Activated CD8-positive, alpha-beta T cell treated with anti-CD3 and anti-CD28 coated beads, Interleukin-2, amount 10 ng/mL, durations not matched to agents 7 days and 5 days (primary cell): Measurements from ENCODE around the gene TRIM39. TPM values are rescaled to one million over a fixed set of nuclear protein-coding genes. Genes with fewer than 3 reads are reported as not detected.
"Not testable (repeated sequence)": the region's sequence is repeated elsewhere in the genome, so short reads cannot be mapped to it uniquely, and the experiment has no call there.

Experiments used
- ATAC-seq: fragments of 150-1000 bp; cut with Tn5 transposase; one replicate; pipeline ENCODE4 v1.10.0; 2021; ENCODE audit warnings: moderate library complexity
- CTCF ChIA-PET: fragments of 350-600 bp; sonication (Branson Sonifier 250); formaldehyde crosslinking; loops from one replicate; lab custom pipeline; 2021; ENCODE audit warnings: antibody characterized with exemption; lab: Charles Lee
- POLR2A ChIA-PET: fragments of 350-600 bp; sonication (Branson Sonifier 250); formaldehyde crosslinking; loops from one replicate; lab custom pipeline; 2021; ENCODE audit warnings: antibody characterized with exemption; lab: Charles Lee
- DNase-seq: peaks from one replicate; pipeline ENCODE4 v3.0.0-alpha.2; 2020
- H3K27ac Mint-ChIP-seq: one replicate; pipeline ENCODE4 v1.8.0; 2021; ENCODE audit warnings: mild to moderate bottlenecking, mixed read lengths
- H3K27me3 Mint-ChIP-seq: one replicate; pipeline ENCODE4 v1.8.0; 2021; ENCODE audit warnings: low read depth, mixed read lengths
- H3K36me3 Mint-ChIP-seq: one replicate; pipeline ENCODE4 v1.8.0; 2021; ENCODE audit warnings: low read depth, mixed read lengths
- H3K4me1 Mint-ChIP-seq: one replicate; pipeline ENCODE4 v1.8.0; 2021; ENCODE audit warnings: low read depth, mixed read lengths
- H3K4me3 Mint-ChIP-seq: one replicate; pipeline ENCODE4 v1.8.0; 2021; ENCODE audit warnings: mild to moderate bottlenecking, mixed read lengths
- H3K9me3 Mint-ChIP-seq: one replicate; pipeline ENCODE4 v1.8.0; 2022; ENCODE audit warnings: mixed read lengths; ENCODE audit not compliant: insufficient read depth
- total RNA-seq, 2 experiments: library from RNA; stranded (reverse); gene quantifications; one replicate each; pipeline ENCODE4 v1.2.3, GENCODE V29; 2021

Gene TRIM39
- total RNA-seq, 2 experiments from 2014 or later, result 16.7 to 16.9 TPM

DNA sequence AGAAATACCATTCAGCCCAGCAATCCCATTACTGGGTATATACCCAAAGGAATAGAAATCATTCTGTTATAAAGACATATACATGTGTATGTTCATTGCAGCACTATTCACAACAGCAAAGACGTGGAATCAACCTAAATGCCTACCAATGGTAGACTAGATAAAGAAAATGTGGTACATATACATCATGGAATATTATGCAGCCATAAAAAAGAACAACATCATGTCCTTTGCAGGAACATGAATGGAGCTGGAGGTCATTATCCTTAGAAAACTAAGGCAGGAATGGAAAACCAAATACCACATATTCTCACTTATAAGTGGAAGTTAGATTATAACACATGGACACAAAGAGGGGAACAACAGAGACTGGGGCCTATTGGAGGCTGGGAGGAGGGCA, 42.6 kb downstream of the TRIM39 start:
- H3K9me3 Mint-ChIP-seq, H3K27ac Mint-ChIP-seq, DNase-seq, ATAC-seq, H3K36me3 Mint-ChIP-seq, H3K4me1 Mint-ChIP-seq, H3K4me3 Mint-ChIP-seq, POLR2A ChIA-PET: not testable (repeated sequence)
- CTCF ChIA-PET, result interaction anchor here (1.1 to 3.0 kb wide), 2 partner anchors 9 to 11 kb away, joined by 4 to 11 read pairs; no protein-coding TSS in a partner anchor
- peaks cover 47% of the 10 kb centered on the region for H3K27me3 Mint-ChIP-seq

- Mint-ChIP-seq H3K4me1 (no peaks in the 10 kb centered on the region), H3K36me3 (no peaks in the 10 kb centered on the region), H3K9me3 (no peaks in the 10 kb centered on the region), H3K4me3 (no peak overlapping the region), H3K27ac (no peak overlapping the region), H3K27me3 (peaks cover 50% of the 10 kb centered on the region)
- ATAC-seq (no peak), DNase-seq (no peak)
- ChIA-PET POLR2A (no interaction called here), CTCF (no interaction called here)
Measured at GRCh38 chr6:30378290-30378937, 51.7 kb downstream of the TRIM39 start.

GRCh38 chr6:30380464-30380863, 53.7 kb downstream of the TRIM39 start:
- ATAC-seq (no peak), DNase-seq (no peak)
- no peaks in the 10 kb centered on the region for H3K9me3 Mint-ChIP-seq
- H3K4me1 Mint-ChIP-seq, result no peaks in the 10 kb centered on the region
- no peak overlapping the region for H3K4me3 Mint-ChIP-seq
- no peaks in the 10 kb centered on the region for H3K36me3 Mint-ChIP-seq
- ChIA-PET POLR2A (no interaction called here), CTCF (interaction anchor here (0.9 to 1.4 kb wide), 2 partner anchors 22 to 161 kb away, joined by 3 to 4 read pairs; no protein-coding TSS in a partner anchor)
- peaks cover 58% of the 10 kb centered on the region for H3K27me3 Mint-ChIP-seq
- H3K27ac Mint-ChIP-seq, result no peak overlapping the region

GRCh38 chr6:30386166-30386565, 59.4 kb downstream of the TRIM39 start:
- CTCF ChIA-PET, result no interaction called here
- H3K27ac Mint-ChIP-seq, result no peak overlapping the region
- no peak for ATAC-seq
- no peaks in the 10 kb centered on the region for H3K9me3 Mint-ChIP-seq
- H3K27me3 Mint-ChIP-seq, result peaks cover 72% of the 10 kb centered on the region
- H3K4me1 Mint-ChIP-seq, result no peaks in the 10 kb centered on the region
- POLR2A ChIA-PET, result interaction anchor here (0.6 kb wide), 1 partner anchor 21 kb away, joined by 3 read pairs; no protein-coding TSS in a partner anchor
- no peak for DNase-seq
- no peaks in the 10 kb centered on the region for H3K36me3 Mint-ChIP-seq
- H3K4me3 Mint-ChIP-seq, result no peak overlapping the region

DNA sequence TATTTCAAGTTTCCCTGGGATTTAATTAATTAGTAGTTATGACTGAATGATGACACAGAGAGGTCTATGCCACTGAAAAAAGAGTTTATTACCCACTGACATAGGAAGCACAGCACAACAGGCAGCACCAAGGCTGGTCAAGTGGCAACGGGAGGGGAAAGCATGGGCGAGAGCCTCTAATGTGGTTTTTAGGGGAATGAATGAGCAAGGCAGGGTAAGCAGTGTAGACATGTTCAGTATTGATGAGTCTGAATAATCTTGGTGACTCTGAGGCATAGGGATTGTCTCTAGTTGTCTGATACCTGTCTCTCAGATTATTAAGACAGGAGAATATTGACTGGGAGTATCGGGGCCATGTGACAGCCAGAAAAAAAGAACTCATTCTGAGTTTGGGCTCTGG, 64.5 kb downstream of the TRIM39 start:
- H3K4me1 Mint-ChIP-seq, result no peaks in the 10 kb centered on the region
- H3K36me3 Mint-ChIP-seq, result no peaks in the 10 kb centered on the region
- ATAC-seq, result no peak
- POLR2A ChIA-PET, result no interaction called here
- CTCF ChIA-PET, result no interaction called here
- H3K4me3 Mint-ChIP-seq, result no peak overlapping the region
- H3K9me3 Mint-ChIP-seq, result no peaks in the 10 kb centered on the region
- no peak for DNase-seq
- H3K27ac Mint-ChIP-seq, result no peak overlapping the region
- H3K27me3 Mint-ChIP-seq, result peaks cover 67% of the 10 kb centered on the region

Other genes starting within 250 kb of the TRIM39 start
- gene TRIM31, start 213.8 kb upstream of the TRIM39 start, total RNA-seq, result not detected
- not detected for gene TRIM40, start 190.8 kb upstream of the TRIM39 start, total RNA-seq
- gene TRIM10, start 165.7 kb upstream of the TRIM39 start, total RNA-seq, result not detected
- not detected for gene TRIM15, start 163.4 kb upstream of the TRIM39 start, total RNA-seq
- 10 to 100 TPM; 78.0 to 86.4 TPM for gene TRIM26, start 113.5 kb upstream of the TRIM39 start, total RNA-seq
- 10 to 100 TPM; 37.3 to 37.9 TPM for gene RPP21, start 18.2 kb downstream of the TRIM39 start, total RNA-seq
- gene HLA-E, start 162.6 kb downstream of the TRIM39 start, total RNA-seq, result 100 to 1,000 TPM; 523 to 536 TPM
- gene GNL1, start 229.6 kb downstream of the TRIM39 start, total RNA-seq, result 10 to 100 TPM; 63.7 to 69.9 TPM
- 10 to 100 TPM; 19.7 to 21.1 TPM for gene PRR3, start 230.4 kb downstream of the TRIM39 start, total RNA-seq
- gene ABCF1, start 244.5 kb downstream of the TRIM39 start, total RNA-seq, result 10 to 100 TPM; 72.2 to 79.6 TPM